ENCODE measurements around the gene MTHFSD.

MTHFSD gene

GRCh38 chr16:86569701-86570447 lies 14.8 kb upstream of the MTHFSD start:
- no peak for DNase-seq

- DNase-seq = no peak
Measured at GRCh38 chr16:86568677-86569623, 13.9 kb upstream of the MTHFSD start.

GRCh38 chr16:86567701-86568581 lies 12.9 kb upstream of the MTHFSD start:
- no peak for DNase-seq

- no peak for DNase-seq
Measured at GRCh38 chr16:86566966-86567700, 12.1 kb upstream of the MTHFSD start.

GRCh38 chr16:86566601-86566965 lies 11.5 kb upstream of the MTHFSD start, which contains the start of gene FOXC2:
Gene FOXC2, plus strand, starts transcription at chr16:86566829. Its CDS starts 507 bp downstream, at chr16:86567336.
- peak; percentile 76 for DNase-seq

- DNase-seq = no peak
Measured at GRCh38 chr16:86565644-86566511, 10.8 kb upstream of the MTHFSD start.

GRCh38 chr16:86565181-86565631 lies 10.2 kb upstream of the MTHFSD start:
- no peak for DNase-seq

GRCh38 chr16:86563469-86564345 lies 8.7 kb upstream of the MTHFSD start:
- DNase-seq = peak; percentile 59

- DNase-seq = no peak
Measured at GRCh38 chr16:86562356-86562755, 7.3 kb upstream of the MTHFSD start.

GRCh38 chr16:86559802-86560305 lies 4.8 kb upstream of the MTHFSD start:
- DNase-seq = no peak

GRCh38 chr16:86558355-86559193 lies 3.5 kb upstream of the MTHFSD start:
- no peak for DNase-seq

- DNase-seq = no peak
Measured at GRCh38 chr16:86557587-86557986, 2.6 kb upstream of the MTHFSD start.

- no peak for DNase-seq
Measured at GRCh38 chr16:86556576-86556975, 1.5 kb upstream of the MTHFSD start.

- DNase-seq = no peak
Measured at GRCh38 chr16:86555704-86556075, 655 bp upstream of the MTHFSD start.

- no peak for DNase-seq
Measured at GRCh38 chr16:86554599-86554916, 477 bp downstream of the MTHFSD start.

GRCh38 chr16:86553356-86553755 lies 1.7 kb downstream of the MTHFSD start:
- DNase-seq = no peak

- no peak for DNase-seq
Measured at GRCh38 chr16:86550281-86550680, 4.8 kb downstream of the MTHFSD start.

- DNase-seq = no peak
Measured at GRCh38 chr16:86549893-86550190, 5.2 kb downstream of the MTHFSD start.

Measured in GOT3 (cell line).